Embryonic facial prominence (tissue), 1 donor: ENCODE results near the gene TRAK2.
"Not testable (repeated sequence)": the region's sequence is repeated elsewhere in the genome, so short reads cannot be mapped to it uniquely, and the experiment has no call there.

ENCODE experiments used
- DNase-seq: peaks from one replicate; pipeline ENCODE4 v3.0.0-alpha.2; 2016; ENCODE audit errors: extremely low spot score

Gene TRAK2

GRCh38 chr2:201419057-201419635 is 32.1 kb downstream of the TRAK2 start:
- no peak for DNase-seq

- DNase-seq: no peak
Measured at GRCh38 chr2:201415149-201415548, 36.1 kb downstream of the TRAK2 start.

GRCh38 chr2:201414099-201415023 is 36.9 kb downstream of the TRAK2 start:
- DNase-seq: no peak

DNA sequence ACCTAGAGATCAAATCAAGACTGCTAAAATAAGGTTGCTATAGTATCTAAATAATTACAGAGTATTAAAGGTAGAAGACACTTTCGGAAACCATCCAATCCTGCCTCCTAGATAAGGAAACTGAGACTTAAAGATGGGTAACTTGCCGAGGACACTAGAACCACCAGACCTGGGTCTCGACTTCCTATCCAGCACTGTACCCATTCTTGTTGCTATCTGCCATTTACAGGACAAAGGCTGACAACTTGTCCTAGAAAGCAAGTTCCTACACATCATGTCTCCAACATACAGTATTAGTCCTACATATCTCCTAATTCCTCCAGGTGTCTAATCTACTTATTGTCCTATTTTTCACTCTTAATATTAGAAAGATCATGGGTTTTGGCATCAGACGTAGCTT is 37.7 kb downstream of the TRAK2 start:
- no peak for DNase-seq

GRCh38 chr2:201413143-201413542 is 38.1 kb downstream of the TRAK2 start:
- no peak for DNase-seq

DNA sequence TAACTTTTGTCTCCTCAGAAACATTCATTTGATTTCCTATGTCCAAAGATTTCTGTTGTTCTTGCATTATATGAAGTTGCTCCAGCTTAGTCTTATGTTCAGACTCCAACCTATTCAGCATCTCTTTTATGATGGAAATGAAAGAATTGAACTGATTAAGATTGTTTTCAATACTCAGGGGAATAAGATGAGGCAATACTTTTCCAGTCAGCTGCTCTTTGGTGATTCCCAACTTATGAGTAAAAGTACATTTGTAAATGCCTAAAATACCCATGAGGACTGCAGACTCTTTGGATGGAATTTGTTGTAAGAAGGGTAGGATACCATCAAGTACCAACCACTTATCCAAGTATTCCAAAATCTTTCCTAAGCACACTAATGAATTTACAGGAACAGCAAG is 39.8 kb downstream of the TRAK2 start:
- DNase-seq: no peak

- DNase-seq: no peak
Measured at GRCh38 chr2:201408931-201409330, 42.3 kb downstream of the TRAK2 start.

- DNase-seq: no peak
Measured at GRCh38 chr2:201407265-201407664, 44.0 kb downstream of the TRAK2 start.

- no peak for DNase-seq
Measured at GRCh38 chr2:201406077-201406662, 45.1 kb downstream of the TRAK2 start.

GRCh38 chr2:201404699-201405280 is 46.5 kb downstream of the TRAK2 start:
- DNase-seq: no peak

DNA sequence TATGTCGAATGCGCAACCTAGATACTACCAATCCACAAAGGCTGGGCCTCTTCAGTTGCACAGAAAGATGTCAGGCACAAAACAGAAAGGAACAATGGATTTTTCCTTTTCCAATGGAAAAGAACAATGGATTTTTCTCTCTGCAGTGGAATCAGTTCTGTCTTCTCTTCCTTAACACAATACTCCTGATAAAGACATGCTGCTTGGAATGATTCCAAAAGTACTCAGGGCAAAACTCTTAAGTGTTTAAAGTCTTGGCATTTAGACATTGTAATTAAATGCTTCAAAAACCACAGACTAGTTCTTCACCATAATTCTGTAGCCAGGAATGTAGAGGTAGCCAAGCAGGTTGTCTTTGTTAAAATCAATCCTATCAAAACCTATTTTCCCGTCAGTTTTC is 47.4 kb downstream of the TRAK2 start:
- no peak for DNase-seq

- no peak for DNase-seq
Measured at GRCh38 chr2:201402651-201403562, 48.4 kb downstream of the TRAK2 start.

DNA sequence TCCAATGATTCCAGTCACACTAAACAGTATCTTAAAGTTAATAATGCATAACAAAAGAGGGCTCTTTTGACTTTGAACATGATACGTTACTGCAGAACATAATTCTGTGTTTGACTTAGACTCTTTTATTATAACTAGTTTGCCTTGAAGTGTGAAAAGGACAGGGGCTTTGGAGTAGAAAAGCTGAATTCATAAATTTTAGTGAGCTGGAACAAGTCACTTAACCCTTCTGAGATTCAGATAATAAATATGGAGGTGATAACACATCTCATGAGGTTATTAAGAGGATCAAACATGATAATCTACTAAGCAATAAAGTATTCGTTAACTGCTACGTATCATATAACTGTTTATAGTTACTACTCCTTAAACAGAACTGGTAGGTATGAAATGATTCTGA is 49.4 kb downstream of the TRAK2 start:
- DNase-seq: no peak

- DNase-seq: no peak
Measured at GRCh38 chr2:201396595-201396994, 54.7 kb downstream of the TRAK2 start.

DNA sequence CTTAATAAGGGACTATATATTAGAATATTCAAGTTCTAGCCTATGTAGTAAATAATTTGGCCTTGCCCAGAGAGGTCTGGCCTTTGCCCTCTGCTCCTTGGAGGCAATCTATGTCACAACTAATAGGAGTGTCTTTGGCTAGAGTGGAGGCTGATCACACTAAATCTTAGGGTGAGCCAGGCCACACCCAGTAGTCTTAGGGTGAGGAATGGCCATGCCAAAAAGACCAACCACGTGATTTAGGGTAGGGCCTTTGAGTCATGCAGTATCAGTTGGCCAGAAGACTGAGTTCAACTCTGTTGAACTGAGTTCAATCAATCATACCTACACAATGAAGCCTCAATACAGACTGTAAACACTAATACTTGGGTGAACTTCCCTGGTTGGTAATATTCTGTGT is 68.1 kb downstream of the TRAK2 start:
- no peak for DNase-seq

- DNase-seq: no peak
Measured at GRCh38 chr2:201378496-201379397, 72.5 kb downstream of the TRAK2 start.

- DNase-seq: no peak
Measured at GRCh38 chr2:201377218-201377617, 74.0 kb downstream of the TRAK2 start.

DNA sequence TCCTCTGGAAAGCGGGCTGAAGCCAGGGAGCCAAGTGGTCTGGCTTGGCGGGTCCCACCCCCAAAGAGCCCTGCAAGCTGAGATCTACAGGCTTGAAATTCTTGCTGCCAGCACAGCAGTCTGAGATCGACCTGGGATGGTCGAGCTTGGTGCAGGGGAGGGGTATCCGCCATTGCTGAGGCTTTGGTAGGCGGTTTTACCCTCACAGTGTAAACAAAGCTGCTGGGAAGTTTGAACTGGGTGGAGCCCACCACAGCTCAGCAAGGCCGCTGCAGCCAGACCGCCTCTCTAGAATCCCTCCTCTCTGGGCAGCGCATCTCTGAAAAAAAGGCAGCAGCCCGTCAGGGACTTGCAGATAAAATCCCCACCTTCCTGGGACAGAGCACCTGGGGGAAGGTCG is 81.5 kb downstream of the TRAK2 start:
- DNase-seq: no peak

DNA sequence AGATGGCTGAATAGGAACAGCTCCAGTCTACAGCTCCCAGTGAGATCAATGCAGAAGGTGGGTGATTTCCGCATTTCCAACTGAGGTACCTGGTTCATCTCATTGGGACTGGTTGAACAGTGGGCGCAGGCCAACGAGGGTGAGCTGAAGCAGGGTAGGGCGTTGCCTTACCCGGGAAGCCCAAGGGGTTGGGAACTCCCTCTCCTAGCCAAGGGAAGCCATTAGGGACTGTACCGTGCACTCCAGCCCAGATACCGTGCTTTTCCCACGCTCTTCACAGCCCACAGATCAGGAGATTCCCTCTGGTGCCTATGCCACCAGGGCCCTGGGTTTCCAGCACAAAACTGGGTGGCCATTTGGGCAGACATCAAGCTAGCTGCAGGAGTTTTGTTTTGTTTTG is 81.9 kb downstream of the TRAK2 start:
- not testable (repeated sequence) for DNase-seq

GRCh38 chr2:201366146-201366545 is 85.1 kb downstream of the TRAK2 start:
- DNase-seq: no peak
